T-helper 2 cell treated with Interferon-gamma antibody and Interleukin-4, amounts not matched to agents 5 μg/mL and 100 μg/mL, for 36 hours (primary cell): Measurements from ENCODE around the gene ACP7.
"Not testable (repeated sequence)": the region's sequence is repeated elsewhere in the genome, so short reads cannot be mapped to it uniquely, and the experiment has no call there.

Source experiments
- DNase-seq: peaks from one replicate; pipeline ENCODE4 v3.0.0; 2021; ENCODE audit warnings: low spot score
- H3K27ac Mint-ChIP-seq: one replicate; pipeline ENCODE4 v1.8.0; 2021; ENCODE audit warnings: mild to moderate bottlenecking, mixed read lengths
- H3K27me3 Mint-ChIP-seq: one replicate; pipeline ENCODE4 v1.8.0; 2021; ENCODE audit warnings: low read depth, mixed read lengths
- H3K36me3 Mint-ChIP-seq: one replicate; pipeline ENCODE4 v1.8.0; 2021; ENCODE audit warnings: low read depth, mixed read lengths
- H3K4me1 Mint-ChIP-seq: one replicate; pipeline ENCODE4 v1.8.0; 2021; ENCODE audit warnings: low read depth, mixed read lengths
- H3K4me3 Mint-ChIP-seq: one replicate; pipeline ENCODE4 v1.8.0; 2022; ENCODE audit warnings: mild to moderate bottlenecking, moderate library complexity, mixed read lengths
- H3K9me3 Mint-ChIP-seq: one replicate; pipeline ENCODE4 v1.8.0; 2021; ENCODE audit warnings: mixed read lengths

ACP7 gene

GRCh38 chr19:39137131-39137530 lies 53.0 kb downstream of the ACP7 start:
- no peak for DNase-seq
- Mint-ChIP-seq H3K4me1 (peaks cover 5% of the 10 kb centered on the region), H3K27ac (no peak overlapping the region), H3K4me3 (no peak overlapping the region), H3K36me3 (no peaks in the 10 kb centered on the region), H3K9me3 (no peaks in the 10 kb centered on the region), H3K27me3 (no peaks in the 10 kb centered on the region)

GRCh38 chr19:39138221-39139211 lies 54.3 kb downstream of the ACP7 start:
- H3K9me3 Mint-ChIP-seq = no peaks in the 10 kb centered on the region
- no peak overlapping the region for H3K4me3 Mint-ChIP-seq
- H3K4me1 Mint-ChIP-seq = peaks cover 4% of the 10 kb centered on the region
- H3K27ac Mint-ChIP-seq = no peak overlapping the region
- H3K27me3 Mint-ChIP-seq = no peaks in the 10 kb centered on the region
- no peak for DNase-seq
- no peaks in the 10 kb centered on the region for H3K36me3 Mint-ChIP-seq

GRCh38 chr19:39139305-39139874 lies 55.2 kb downstream of the ACP7 start:
- H3K27me3 Mint-ChIP-seq = no peaks in the 10 kb centered on the region
- H3K4me3 Mint-ChIP-seq = no peak overlapping the region
- no peaks in the 10 kb centered on the region for H3K36me3 Mint-ChIP-seq

DNA sequence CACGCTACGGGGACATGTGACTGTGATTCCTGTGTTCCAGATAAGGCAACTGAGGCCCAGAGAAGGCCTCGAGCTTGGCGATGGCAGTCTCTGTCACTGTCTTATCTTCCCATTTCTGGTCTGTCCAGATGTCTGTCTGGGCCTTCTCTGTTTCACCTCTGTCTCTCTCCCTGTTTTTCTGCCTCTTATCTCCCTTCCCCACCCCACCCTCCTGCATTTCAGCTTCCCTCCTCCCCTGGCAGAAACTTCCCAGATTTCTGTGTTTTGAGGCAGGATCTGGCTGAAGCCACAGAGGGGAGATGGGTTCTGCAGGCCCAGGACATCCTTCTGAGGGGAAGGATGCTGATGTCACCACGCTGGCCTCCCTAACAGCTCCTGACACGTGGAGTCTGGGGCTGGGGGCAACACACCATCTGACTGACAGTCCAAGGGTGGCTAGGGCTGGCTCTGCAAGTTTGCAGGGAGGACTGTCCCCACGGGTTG lies 55.8 kb downstream of the ACP7 start:
- Mint-ChIP-seq H3K4me3 (no peak overlapping the region), H3K27me3 (no peaks in the 10 kb centered on the region), H3K4me1 (peaks cover 11% of the 10 kb centered on the region), H3K36me3 (no peaks in the 10 kb centered on the region), H3K27ac (no peak overlapping the region), H3K9me3 (no peaks in the 10 kb centered on the region)
- no peak for DNase-seq

More at GRCh38 chr19:39139305-39139874, 55.2 kb downstream of the ACP7 start:
- H3K9me3 Mint-ChIP-seq = no peaks in the 10 kb centered on the region
- H3K4me1 Mint-ChIP-seq = peaks cover 6% of the 10 kb centered on the region
- H3K27ac Mint-ChIP-seq = no peak overlapping the region
- no peak for DNase-seq

- Mint-ChIP-seq H3K27ac (no peak overlapping the region), H3K9me3 (no peaks in the 10 kb centered on the region), H3K27me3 (no peaks in the 10 kb centered on the region), H3K4me3 (no peak overlapping the region), H3K4me1 (peaks cover 12% of the 10 kb centered on the region), H3K36me3 (no peaks in the 10 kb centered on the region)
- DNase-seq = no peak
Observed at GRCh38 chr19:39140594-39140993, 56.4 kb downstream of the ACP7 start.

DNA sequence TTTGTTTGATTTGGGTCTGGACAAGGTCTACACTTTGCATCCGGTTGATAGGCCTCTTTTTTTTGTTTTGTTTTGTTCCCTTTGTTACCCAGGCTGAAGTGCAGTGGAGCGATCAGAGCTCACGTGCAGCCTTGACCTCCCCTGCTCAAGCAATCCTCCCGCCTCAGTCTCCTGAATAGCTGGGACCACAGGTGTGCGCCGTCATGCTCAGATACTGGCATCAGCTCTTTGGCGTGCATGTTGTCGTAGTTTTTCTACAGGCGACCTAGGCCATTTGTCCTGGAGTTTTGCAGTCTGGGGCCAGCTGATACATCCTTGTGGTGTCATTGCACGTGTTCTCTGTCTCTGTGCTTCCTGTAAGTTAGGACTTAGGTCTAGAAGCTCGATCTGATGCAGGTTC lies 57.8 kb downstream of the ACP7 start:
- no peaks in the 10 kb centered on the region for H3K27me3 Mint-ChIP-seq
- H3K9me3 Mint-ChIP-seq = no peaks in the 10 kb centered on the region
- no peak for DNase-seq
- H3K36me3 Mint-ChIP-seq = no peaks in the 10 kb centered on the region
- H3K4me3 Mint-ChIP-seq = no peak overlapping the region
- no peak overlapping the region for H3K27ac Mint-ChIP-seq
- peaks cover 8% of the 10 kb centered on the region for H3K4me1 Mint-ChIP-seq

GRCh38 chr19:39142630-39143029 lies 58.5 kb downstream of the ACP7 start:
- H3K27me3 Mint-ChIP-seq = no peaks in the 10 kb centered on the region
- peaks cover 9% of the 10 kb centered on the region for H3K4me1 Mint-ChIP-seq
- H3K4me3 Mint-ChIP-seq = no peak overlapping the region
- no peak for DNase-seq
- H3K27ac Mint-ChIP-seq = no peak overlapping the region
- H3K9me3 Mint-ChIP-seq = no peaks in the 10 kb centered on the region
- H3K36me3 Mint-ChIP-seq = no peaks in the 10 kb centered on the region

DNA sequence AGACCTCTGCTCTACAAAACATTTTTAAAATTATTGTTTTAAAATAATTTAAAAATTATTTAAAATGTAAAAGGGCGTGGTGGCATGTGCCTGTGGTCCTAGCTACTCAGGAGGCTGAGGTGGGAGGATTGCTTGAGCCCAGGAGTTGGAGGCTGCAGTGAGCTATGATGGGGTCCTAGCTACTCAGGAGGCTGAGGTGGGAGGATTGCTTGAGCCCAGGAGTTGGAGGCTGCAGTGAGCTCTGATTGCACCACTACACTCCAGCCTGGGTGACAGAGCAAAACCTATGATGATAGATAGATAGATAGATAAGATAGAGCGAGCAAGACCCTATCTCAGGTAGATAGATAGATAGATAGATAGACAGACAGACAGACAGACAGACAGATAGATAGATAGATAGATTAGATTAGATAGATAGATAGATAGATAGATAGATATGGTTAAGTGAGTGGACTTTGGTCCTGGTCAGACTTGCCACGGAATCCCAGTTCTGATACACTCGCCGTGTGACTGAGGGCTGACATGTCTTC lies 59.7 kb downstream of the ACP7 start:
- peaks cover 11% of the 10 kb centered on the region for H3K4me1 Mint-ChIP-seq
- H3K36me3 Mint-ChIP-seq, H3K27ac Mint-ChIP-seq, DNase-seq, H3K4me3 Mint-ChIP-seq, H3K27me3 Mint-ChIP-seq, H3K9me3 Mint-ChIP-seq: not testable (repeated sequence)

DNA sequence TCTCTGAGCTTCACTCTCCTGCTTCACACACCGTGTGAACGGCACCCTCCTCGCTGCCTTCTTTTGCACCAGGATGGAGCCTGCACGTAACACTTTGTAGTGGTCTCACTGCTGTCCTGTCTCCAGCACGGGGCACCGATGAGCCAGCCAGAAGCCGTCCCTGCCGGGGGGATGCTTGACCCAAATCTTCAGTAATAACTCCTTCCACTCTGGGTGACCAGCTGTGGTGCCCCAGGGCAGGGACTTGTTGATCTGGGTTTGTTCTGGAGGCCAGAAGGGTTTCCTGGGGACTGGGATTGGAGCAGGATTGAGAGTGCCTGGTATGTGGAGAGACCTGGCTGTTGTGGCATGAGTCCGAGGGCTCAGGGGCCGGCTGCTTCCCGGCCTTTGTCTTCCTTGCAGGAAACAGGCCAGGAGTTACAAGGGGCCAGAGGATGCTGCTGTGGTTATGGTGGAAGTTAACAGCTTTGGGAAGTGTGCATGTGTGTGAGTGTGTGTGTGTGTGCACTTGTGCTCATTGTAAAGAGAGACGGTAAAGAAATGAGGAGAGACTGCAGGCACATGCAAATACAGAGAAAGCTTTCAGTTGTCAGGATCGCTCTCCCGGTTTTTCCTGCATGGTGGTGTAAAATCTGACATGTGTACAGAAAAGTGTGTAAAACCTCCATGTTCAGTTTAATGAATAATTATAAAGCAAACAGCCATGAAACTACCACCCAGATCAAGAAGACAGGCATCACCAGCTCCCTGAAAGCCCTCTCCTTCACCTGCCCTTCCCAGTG lies 60.3 kb downstream of the ACP7 start:
- no peak for DNase-seq
- Mint-ChIP-seq H3K9me3 (no peaks in the 10 kb centered on the region), H3K36me3 (peaks cover 3% of the 10 kb centered on the region), H3K27me3 (no peaks in the 10 kb centered on the region), H3K4me3 (no peak overlapping the region), H3K27ac (no peak overlapping the region), H3K4me1 (peaks cover 11% of the 10 kb centered on the region)

DNA sequence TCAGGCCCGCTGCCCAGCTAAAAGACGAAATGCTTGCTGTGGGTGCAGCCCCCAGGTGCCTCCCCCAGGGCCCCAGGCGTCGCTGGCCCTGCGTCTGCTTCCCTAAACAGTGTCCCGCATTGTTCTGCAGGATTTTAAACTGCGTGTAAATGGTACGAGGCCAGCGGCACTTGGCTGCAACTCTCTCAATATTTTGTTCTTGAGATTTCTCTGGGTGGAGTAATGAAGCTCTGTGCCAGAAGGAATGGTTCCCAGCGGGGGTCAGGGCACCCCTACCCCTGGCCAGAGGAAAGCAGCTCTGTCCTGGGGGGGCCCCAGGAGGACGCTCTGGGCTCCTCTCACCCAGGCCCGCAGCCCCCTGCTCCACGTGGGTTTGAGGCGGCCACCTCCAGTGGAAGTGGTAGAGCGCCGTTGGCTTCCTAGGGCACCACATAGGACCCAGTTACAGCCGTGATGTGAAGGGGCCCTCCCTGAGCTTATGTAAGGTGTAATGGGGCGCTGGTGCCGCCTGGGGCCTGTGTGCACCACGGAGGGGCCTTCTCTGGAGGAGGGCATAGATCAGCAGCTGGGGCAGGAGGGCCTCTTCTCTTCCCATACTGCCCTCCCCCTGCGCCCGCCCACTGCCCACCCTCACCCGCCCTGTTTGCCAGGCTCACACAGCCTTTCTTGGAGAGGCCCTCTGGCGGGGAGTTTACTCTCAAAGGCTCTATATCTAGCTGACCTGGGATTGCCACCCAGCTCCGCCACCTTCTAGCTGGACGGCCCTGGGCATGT lies 61.2 kb downstream of the ACP7 start:
- DNase-seq = no peak
- Mint-ChIP-seq H3K4me1 (peaks cover 11% of the 10 kb centered on the region), H3K4me3 (no peak overlapping the region), H3K9me3 (no peaks in the 10 kb centered on the region), H3K36me3 (peaks cover 3% of the 10 kb centered on the region), H3K27ac (no peak overlapping the region), H3K27me3 (no peaks in the 10 kb centered on the region)

DNA sequence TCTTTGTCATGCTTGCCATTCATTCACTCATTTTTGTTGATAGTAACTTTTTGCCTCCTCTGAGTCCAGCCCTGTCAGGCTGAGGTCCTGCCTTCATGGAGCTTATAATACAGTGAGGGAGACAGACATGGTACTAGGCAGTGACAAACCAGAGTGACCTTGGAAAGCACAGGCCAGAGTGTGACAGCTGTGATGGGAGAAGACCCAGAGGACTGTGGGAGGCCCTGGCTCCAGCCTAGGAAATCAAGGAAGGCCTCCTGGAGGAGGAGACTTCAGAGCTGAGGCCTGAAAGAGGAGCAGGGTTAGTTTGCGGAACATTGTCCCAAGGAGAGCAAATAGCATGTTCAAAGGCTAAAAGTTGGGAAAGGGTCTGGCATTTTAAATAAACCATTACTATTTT lies 61.9 kb downstream of the ACP7 start:
- no peaks in the 10 kb centered on the region for H3K9me3 Mint-ChIP-seq
- peaks cover 11% of the 10 kb centered on the region for H3K4me1 Mint-ChIP-seq
- no peak for DNase-seq
- no peak overlapping the region for H3K27ac Mint-ChIP-seq
- H3K4me3 Mint-ChIP-seq = no peak overlapping the region
- peaks cover 3% of the 10 kb centered on the region for H3K36me3 Mint-ChIP-seq
- no peaks in the 10 kb centered on the region for H3K27me3 Mint-ChIP-seq

DNA sequence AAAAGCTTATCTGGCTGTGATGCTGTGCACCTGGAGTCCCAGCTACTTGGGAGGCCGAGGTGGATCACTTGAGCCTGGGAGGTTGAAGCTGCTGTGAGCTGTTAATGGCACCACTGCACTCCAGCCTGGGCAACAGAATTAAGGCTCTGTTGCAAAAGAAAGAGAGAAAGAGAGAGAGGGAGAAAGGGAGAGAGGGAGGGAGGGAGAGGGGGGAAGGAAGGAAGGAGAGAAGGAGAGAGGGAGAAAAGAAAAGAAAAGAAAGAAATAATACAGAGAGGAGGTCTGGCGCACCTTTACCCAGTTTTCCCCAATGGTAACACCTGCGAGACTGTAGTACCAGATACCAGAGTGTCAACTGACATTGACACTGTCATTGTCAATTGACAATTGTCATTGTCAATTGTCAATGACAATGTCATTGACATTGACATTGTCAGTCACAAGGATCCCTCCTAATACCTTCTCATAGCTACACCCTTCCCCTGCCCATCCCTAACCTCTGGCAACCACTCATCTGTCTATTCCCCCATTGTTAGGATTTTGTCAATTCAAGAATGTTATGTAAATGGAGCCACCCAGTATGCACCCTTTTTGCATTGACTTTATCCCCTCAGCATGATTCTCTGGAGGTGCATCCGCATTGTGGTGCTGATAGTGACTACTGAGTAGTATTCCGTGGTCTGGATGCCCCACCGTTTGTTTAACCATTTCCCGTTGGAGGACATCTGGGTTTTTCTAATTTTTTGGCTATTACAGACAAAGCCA lies 62.7 kb downstream of the ACP7 start:
- Mint-ChIP-seq H3K9me3 (no peaks in the 10 kb centered on the region), H3K4me3 (no peak overlapping the region), H3K27me3 (no peaks in the 10 kb centered on the region), H3K36me3 (peaks cover 3% of the 10 kb centered on the region), H3K4me1 (peaks cover 11% of the 10 kb centered on the region), H3K27ac (no peak overlapping the region)
- no peak for DNase-seq

DNA sequence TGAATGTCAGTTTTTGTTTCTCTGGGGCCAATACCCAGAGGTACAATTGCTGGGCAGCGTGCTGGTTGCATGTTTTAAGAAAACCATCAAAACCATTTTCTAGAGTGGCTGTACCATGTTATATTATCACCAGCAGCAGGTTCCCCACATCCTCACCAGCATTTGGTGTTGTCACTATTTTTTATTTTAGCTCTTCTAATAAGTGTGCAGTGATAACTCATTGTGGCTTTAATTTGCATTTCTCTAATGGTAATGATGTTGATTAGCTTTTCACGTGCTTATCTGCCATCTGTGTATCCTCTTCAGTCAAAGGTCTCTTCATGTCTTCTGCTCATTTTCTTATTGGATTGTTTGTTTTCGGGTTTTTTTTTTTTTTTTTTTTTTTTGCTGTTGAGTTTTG lies 63.3 kb downstream of the ACP7 start:
- Mint-ChIP-seq H3K27me3 (no peaks in the 10 kb centered on the region), H3K36me3 (peaks cover 3% of the 10 kb centered on the region), H3K27ac (no peak overlapping the region), H3K9me3 (no peaks in the 10 kb centered on the region), H3K4me3 (no peak overlapping the region), H3K4me1 (peaks cover 11% of the 10 kb centered on the region)
- no peak for DNase-seq
